Measurements from ENCODE around the gene CCND3.

The CCND3 gene

DNA sequence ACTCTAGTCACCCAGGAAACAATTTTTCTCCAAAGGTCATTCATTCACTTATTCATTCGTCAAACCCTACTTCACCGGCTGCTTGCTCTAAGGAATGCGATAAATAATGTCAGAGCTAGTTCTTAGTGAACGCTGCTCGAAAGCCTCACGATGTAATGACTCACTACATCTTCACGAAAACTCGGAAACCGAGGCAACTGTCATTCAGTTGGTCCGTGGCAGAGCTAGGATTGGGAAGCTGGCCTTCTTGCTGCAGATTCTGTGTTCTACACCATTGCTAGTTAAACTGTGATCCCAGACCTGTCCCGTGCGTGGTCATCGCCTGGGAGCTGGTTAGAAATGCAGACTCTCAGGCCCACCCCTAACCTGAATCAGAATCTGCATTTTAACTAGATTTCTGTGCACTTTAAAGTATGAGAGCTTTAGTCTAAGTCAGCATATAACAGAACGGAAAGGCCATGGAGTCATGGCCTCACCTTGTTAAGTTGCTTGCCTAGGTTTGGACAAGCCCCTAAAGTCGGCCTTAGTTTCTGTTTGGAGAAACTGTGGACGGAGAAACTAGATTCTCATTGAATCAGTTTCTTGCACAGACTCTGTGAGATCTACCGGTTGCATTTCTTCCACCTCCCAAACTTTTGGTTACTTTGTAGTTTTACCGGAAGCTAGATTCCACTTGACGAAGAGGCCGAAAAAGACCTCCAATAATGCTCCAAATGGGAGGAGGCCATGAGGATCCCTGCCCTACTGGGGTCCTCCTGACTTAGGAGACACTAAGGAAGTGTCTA is 651 bp upstream of the CCND3 start:
- H3K9ac ChIP-seq (ENCODE audit: low read length) = peak overlapping the region; percentile 21; the same call in 1 of the 2 replicates
- H2AFZ ChIP-seq (ENCODE audit: low read length) = peak overlapping the region; percentile 83
- H3K9me3 ChIP-seq (replicated peaks; ENCODE audit: insufficient read depth, low read length) = no peaks in the 10 kb centered on the region
- no peak for DNase-seq
- TF ChIP-seq EZH2phosphoT487 (IDR thresholded peaks at IDR 0.05; ENCODE audit: low read length) (no peak), EZH2 (optimal IDR thresholded peaks at IDR 0.05; ENCODE audit: low read depth, low read length) (no peak)
- TF ChIP-seq, protein P1, sequence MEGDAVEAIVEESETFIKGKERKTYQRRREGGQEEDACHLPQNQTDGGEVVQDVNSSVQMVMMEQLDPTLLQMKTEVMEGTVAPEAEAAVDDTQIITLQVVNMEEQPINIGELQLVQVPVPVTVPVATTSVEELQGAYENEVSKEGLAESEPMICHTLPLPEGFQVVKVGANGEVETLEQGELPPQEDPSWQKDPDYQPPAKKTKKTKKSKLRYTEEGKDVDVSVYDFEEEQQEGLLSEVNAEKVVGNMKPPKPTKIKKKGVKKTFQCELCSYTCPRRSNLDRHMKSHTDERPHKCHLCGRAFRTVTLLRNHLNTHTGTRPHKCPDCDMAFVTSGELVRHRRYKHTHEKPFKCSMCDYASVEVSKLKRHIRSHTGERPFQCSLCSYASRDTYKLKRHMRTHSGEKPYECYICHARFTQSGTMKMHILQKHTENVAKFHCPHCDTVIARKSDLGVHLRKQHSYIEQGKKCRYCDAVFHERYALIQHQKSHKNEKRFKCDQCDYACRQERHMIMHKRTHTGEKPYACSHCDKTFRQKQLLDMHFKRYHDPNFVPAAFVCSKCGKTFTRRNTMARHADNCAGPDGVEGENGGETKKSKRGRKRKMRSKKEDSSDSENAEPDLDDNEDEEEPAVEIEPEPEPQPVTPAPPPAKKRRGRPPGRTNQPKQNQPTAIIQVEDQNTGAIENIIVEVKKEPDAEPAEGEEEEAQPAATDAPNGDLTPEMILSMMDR (IDR thresholded peaks at IDR 0.05; ENCODE audit: low read length) = no peak
- no peaks in the 10 kb centered on the region for H3F3A ChIP-seq (ENCODE audit: insufficient read depth, low read length)
- H3K4me1 ChIP-seq (ENCODE audit: low read length) = peaks cover 15% of the 10 kb centered on the region
- H3K9me2 ChIP-seq (replicated peaks; ENCODE audit: insufficient read depth, low read length) = no peaks in the 10 kb centered on the region
- peak overlapping the region; percentile 78 for H3K4me2 ChIP-seq (ENCODE audit: low read depth, low read length)
- H3K27me3 ChIP-seq (replicated peaks; ENCODE audit: insufficient read depth, low read length) = no peaks in the 10 kb centered on the region
- H3K79me2 ChIP-seq (ENCODE audit: low read length) = peaks cover 41% of the 10 kb centered on the region
- H4K20me1 ChIP-seq (ENCODE audit: insufficient read depth, low read length) = no peaks in the 10 kb centered on the region
- H3K4me3 ChIP-seq (ENCODE audit: low read length) = peak overlapping the region; percentile 71
- no peaks in the 10 kb centered on the region for H3K36me3 ChIP-seq (replicated peaks; ENCODE audit: insufficient read depth, low read length)
- peak overlapping the region; percentile 0; the same call in 1 of the 2 replicates for H3K27ac ChIP-seq (ENCODE audit: low read length)

DNA sequence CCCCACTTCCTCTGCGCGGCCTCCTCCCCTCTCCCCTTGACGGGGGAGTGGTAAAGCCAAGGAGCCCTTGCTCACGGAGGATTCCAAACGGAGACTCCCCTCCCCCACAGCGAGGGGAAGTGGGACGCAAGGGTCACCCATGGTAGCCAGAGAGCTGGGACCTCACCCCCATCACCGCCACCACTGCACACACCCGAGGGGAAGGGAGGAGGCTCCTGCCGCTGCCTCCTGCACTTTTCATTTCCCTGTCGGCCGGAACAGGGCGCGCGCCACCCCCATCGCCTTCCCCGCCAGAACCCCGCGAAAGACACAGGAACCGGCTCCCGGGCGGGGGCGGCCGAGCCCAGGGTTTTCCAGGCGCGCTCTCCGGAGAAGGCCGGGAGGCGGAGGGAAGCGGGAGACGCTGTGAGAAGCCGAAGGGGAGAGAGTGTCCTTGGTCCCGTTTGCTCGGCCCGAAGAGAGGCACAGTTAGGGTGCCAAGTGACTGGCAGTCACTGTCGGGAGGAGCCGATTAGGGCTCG is 789 bp downstream of the CCND3 start:
- Histone ChIP-seq H3K79me2 (ENCODE audit: low read length) (peaks cover 43% of the 10 kb centered on the region), H3K9me3 (replicated peaks; ENCODE audit: insufficient read depth, low read length) (no peaks in the 10 kb centered on the region), H3K9me2 (replicated peaks; ENCODE audit: insufficient read depth, low read length) (no peaks in the 10 kb centered on the region), H4K20me1 (ENCODE audit: insufficient read depth, low read length) (no peaks in the 10 kb centered on the region), H3K4me2 (ENCODE audit: low read depth, low read length) (peak overlapping the region; percentile 79), H3K27ac (ENCODE audit: low read length) (peak overlapping the region; percentile 27; the same call in 1 of the 2 replicates), H3K27me3 (replicated peaks; ENCODE audit: insufficient read depth, low read length) (no peaks in the 10 kb centered on the region), H3K4me1 (ENCODE audit: low read length) (peaks cover 24% of the 10 kb centered on the region), H3K4me3 (ENCODE audit: low read length) (peak overlapping the region; percentile 99), H2AFZ (ENCODE audit: low read length) (peak overlapping the region; percentile 93), H3K36me3 (replicated peaks; ENCODE audit: insufficient read depth, low read length) (no peaks in the 10 kb centered on the region), H3F3A (ENCODE audit: insufficient read depth, low read length) (peaks cover 14% of the 10 kb centered on the region), H3K9ac (ENCODE audit: low read length) (peak overlapping the region; percentile 68)
- no peak for DNase-seq
- TF ChIP-seq EZH2phosphoT487 (IDR thresholded peaks at IDR 0.05; ENCODE audit: low read length) (no peak), EZH2 (optimal IDR thresholded peaks at IDR 0.05; ENCODE audit: low read depth, low read length) (no peak)
- TF ChIP-seq, protein P1 (IDR thresholded peaks at IDR 0.05; ENCODE audit: low read length) = no peak

DNA sequence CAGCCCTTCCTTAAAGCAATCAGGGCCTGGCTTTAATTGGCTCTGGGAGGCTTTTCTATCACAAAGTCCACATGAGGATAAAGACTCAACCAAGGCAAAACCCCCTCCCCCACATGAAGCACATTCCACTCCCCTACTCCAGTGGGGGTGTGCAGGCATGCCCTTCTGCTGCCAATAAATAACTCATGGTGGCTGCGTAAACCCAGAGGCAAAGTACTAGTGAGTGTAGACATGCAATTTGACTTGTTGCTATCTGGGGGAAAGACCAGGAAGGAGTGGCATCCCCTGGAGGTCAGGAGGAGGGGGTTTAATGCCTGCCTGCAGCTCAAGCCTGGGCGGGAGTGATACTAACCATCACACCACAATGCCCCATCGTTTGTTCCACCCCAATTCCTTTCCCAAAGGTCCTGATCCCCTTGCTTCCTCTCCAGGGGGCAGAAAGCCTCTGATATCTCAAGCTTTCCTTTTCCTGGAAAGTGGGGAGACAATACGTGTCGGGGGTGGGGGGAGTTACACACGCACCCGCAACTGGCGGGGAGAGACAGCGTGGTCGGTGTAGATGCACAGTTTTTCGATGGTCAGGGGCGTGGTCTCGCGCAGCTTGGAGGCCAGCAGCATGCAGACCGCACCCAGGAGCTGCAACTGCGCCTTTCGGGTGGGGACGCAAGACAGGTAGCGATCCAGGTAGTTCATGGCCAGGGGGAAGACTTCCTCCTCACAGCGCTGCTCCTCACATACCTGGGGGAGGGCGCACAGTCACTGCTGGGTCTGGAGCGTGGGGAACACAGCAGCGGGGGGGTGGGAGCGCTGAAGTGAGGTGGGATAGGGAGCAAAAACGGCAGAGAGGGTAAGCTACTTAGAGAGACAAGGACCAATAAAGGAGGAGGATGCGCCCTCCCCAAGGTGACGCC is 1.5 kb downstream of the CCND3 start:
- Histone ChIP-seq H3K27me3 (replicated peaks; ENCODE audit: insufficient read depth, low read length) (no peaks in the 10 kb centered on the region), H3K9me3 (replicated peaks; ENCODE audit: insufficient read depth, low read length) (no peaks in the 10 kb centered on the region), H4K20me1 (ENCODE audit: insufficient read depth, low read length) (no peaks in the 10 kb centered on the region), H3F3A (ENCODE audit: insufficient read depth, low read length) (peaks cover 21% of the 10 kb centered on the region), H3K27ac (ENCODE audit: low read length) (no peak overlapping the region), H3K36me3 (replicated peaks; ENCODE audit: insufficient read depth, low read length) (0 out of 2 replicates have a peak, but pooled peaks cover 3% of the 10 kb centered on the region), H2AFZ (ENCODE audit: low read length) (peak overlapping the region; percentile 93; the same call in 1 of the 2 replicates), H3K9me2 (replicated peaks; ENCODE audit: insufficient read depth, low read length) (no peaks in the 10 kb centered on the region), H3K4me1 (ENCODE audit: low read length) (peaks cover 31% of the 10 kb centered on the region), H3K79me2 (ENCODE audit: low read length) (peaks cover 47% of the 10 kb centered on the region), H3K4me2 (ENCODE audit: low read depth, low read length) (peak overlapping the region; percentile 79), H3K4me3 (ENCODE audit: low read length) (peak overlapping the region; percentile 99), H3K9ac (ENCODE audit: low read length) (peak overlapping the region; percentile 68; the same call in 1 of the 2 replicates)
- DNase-seq = no peak
- TF ChIP-seq, protein P1 (IDR thresholded peaks at IDR 0.05; ENCODE audit: low read length) = no peak
- TF ChIP-seq EZH2phosphoT487 (IDR thresholded peaks at IDR 0.05; ENCODE audit: low read length) (no peak), EZH2 (optimal IDR thresholded peaks at IDR 0.05; ENCODE audit: low read depth, low read length) (no peak)

Measured in MM.1S (cell line).